Measurements from ENCODE around the gene TBC1D22A. TPM values are rescaled to one million over a fixed set of nuclear protein-coding genes. Genes with fewer than 3 reads are reported as not detected.

Gene TBC1D22A
- total and polyA plus RNA-seq, 2 experiments from 2014 or later, result 9.6 to 13.3 TPM

DNA sequence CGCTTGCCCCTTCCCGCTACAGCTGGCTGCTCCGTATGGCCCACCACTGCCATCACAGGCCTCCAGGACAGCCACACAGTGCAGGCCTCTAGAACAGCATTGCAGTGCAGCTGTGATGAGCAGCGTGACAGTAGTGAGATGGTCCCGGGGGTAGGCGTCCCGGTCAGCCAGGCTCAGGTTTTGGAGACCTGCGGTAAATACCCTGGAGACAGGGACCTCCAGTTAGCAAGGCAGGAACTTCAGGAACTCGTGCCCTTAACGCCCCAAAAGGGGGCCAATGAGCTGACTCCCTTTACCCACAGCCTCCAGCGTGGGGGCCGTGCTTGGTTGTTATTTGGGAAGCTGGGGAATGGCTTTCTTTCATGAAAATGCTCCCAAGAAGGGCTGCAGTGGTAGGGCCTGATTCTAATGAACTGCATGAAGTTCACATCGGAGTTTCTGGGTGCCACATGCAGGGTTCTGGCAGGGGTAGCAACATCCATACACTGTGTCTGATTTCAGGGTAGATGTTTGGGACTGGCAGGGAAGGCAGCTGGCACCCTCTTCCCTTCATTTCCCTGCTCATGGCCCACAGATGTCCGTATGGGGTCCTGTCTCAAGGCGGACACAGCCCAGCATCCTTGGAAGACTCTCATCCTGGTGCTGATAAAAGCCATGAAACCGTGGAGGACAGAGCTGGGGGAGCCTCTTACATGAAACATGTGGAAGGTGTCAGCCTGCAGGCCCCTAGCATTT, 440.5 kb downstream of the TBC1D22A start:
- Mint-ChIP-seq H3K9me3 (peaks cover 87% of the 10 kb centered on the region), H3K27ac (no peak overlapping the region), H3K36me3 (ENCODE audit: low read depth) (peaks cover 38% of the 10 kb centered on the region), H3K4me1 (no peaks in the 10 kb centered on the region), H3K27me3 (ENCODE audit: insufficient read depth, low read depth, poor library complexity) (peaks cover 6% of the 10 kb centered on the region), H3K4me3 (no peak overlapping the region)
- H3K27me3 ChIP-seq (ENCODE audit: insufficient read depth), result no peaks in the 10 kb centered on the region
- H2AFZ ChIP-seq, result no peak overlapping the region
- no peaks in the 10 kb centered on the region for H4K20me1 ChIP-seq (replicated peaks; ENCODE audit: insufficient read depth)
- no peak overlapping the region for H3K27ac ChIP-seq (ENCODE audit: low read depth)
- DNase-seq (ENCODE audit: low spot score) (no peak), ATAC-seq (no peak)
- H3F3A ChIP-seq (replicated peaks; ENCODE audit: low read depth), result no peaks in the 10 kb centered on the region
- H3K36me3 ChIP-seq (ENCODE audit: insufficient read depth), result no peaks in the 10 kb centered on the region
- no peak overlapping the region for H3K4me2 ChIP-seq
- H3K4me1 ChIP-seq (ENCODE audit: insufficient read depth), result no peaks in the 10 kb centered on the region
- H3K79me2 ChIP-seq (replicated peaks; ENCODE audit: insufficient read depth), result no peaks in the 10 kb centered on the region
- H3K9me2 ChIP-seq (ENCODE audit: insufficient read depth), result no peaks in the 10 kb centered on the region
- no peak for TF ChIP-seq ZNF114 (CRISPR knock-in tag; IDR thresholded peaks at IDR 0.05)
- TF ChIP-seq, protein P1, sequence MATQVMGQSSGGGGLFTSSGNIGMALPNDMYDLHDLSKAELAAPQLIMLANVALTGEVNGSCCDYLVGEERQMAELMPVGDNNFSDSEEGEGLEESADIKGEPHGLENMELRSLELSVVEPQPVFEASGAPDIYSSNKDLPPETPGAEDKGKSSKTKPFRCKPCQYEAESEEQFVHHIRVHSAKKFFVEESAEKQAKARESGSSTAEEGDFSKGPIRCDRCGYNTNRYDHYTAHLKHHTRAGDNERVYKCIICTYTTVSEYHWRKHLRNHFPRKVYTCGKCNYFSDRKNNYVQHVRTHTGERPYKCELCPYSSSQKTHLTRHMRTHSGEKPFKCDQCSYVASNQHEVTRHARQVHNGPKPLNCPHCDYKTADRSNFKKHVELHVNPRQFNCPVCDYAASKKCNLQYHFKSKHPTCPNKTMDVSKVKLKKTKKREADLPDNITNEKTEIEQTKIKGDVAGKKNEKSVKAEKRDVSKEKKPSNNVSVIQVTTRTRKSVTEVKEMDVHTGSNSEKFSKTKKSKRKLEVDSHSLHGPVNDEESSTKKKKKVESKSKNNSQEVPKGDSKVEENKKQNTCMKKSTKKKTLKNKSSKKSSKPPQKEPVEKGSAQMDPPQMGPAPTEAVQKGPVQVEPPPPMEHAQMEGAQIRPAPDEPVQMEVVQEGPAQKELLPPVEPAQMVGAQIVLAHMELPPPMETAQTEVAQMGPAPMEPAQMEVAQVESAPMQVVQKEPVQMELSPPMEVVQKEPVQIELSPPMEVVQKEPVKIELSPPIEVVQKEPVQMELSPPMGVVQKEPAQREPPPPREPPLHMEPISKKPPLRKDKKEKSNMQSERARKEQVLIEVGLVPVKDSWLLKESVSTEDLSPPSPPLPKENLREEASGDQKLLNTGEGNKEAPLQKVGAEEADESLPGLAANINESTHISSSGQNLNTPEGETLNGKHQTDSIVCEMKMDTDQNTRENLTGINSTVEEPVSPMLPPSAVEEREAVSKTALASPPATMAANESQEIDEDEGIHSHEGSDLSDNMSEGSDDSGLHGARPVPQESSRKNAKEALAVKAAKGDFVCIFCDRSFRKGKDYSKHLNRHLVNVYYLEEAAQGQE (IDR thresholded peaks at IDR 0.05; ENCODE audit: unreplicated experiment), result no peak
- TF ChIP-seq EZH2phosphoT487 (IDR thresholded peaks at IDR 0.05; ENCODE audit: unreplicated experiment), result no peak
- no peak for TF ChIP-seq STAT1 (IDR thresholded peaks at IDR 0.05; ENCODE audit: unreplicated experiment)
- no peak for TF ChIP-seq EZH2 (IDR thresholded peaks at IDR 0.05; ENCODE audit: low read depth, unreplicated experiment)
- no peak for TF ChIP-seq ZNF331 (CRISPR knock-in tag; IDR thresholded peaks at IDR 0.05; ENCODE audit: low read depth)
- TF ChIP-seq CREB1 (CRISPR knock-in tag; IDR thresholded peaks at IDR 0.05; ENCODE audit: low read depth), result no peak
- TF ChIP-seq, protein P2, sequence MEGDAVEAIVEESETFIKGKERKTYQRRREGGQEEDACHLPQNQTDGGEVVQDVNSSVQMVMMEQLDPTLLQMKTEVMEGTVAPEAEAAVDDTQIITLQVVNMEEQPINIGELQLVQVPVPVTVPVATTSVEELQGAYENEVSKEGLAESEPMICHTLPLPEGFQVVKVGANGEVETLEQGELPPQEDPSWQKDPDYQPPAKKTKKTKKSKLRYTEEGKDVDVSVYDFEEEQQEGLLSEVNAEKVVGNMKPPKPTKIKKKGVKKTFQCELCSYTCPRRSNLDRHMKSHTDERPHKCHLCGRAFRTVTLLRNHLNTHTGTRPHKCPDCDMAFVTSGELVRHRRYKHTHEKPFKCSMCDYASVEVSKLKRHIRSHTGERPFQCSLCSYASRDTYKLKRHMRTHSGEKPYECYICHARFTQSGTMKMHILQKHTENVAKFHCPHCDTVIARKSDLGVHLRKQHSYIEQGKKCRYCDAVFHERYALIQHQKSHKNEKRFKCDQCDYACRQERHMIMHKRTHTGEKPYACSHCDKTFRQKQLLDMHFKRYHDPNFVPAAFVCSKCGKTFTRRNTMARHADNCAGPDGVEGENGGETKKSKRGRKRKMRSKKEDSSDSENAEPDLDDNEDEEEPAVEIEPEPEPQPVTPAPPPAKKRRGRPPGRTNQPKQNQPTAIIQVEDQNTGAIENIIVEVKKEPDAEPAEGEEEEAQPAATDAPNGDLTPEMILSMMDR (conservative IDR thresholded peaks at IDR 0.05; ENCODE audit: low read depth in 2 of 2), result no peak
- no peak for TF ChIP-seq JUNB (IDR thresholded peaks at IDR 0.05; ENCODE audit: unreplicated experiment)
- TF ChIP-seq, protein P3, sequence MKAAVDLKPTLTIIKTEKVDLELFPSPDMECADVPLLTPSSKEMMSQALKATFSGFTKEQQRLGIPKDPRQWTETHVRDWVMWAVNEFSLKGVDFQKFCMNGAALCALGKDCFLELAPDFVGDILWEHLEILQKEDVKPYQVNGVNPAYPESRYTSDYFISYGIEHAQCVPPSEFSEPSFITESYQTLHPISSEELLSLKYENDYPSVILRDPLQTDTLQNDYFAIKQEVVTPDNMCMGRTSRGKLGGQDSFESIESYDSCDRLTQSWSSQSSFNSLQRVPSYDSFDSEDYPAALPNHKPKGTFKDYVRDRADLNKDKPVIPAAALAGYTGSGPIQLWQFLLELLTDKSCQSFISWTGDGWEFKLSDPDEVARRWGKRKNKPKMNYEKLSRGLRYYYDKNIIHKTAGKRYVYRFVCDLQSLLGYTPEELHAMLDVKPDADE (IDR thresholded peaks at IDR 0.05), result no peak
- TF ChIP-seq, protein P4, sequence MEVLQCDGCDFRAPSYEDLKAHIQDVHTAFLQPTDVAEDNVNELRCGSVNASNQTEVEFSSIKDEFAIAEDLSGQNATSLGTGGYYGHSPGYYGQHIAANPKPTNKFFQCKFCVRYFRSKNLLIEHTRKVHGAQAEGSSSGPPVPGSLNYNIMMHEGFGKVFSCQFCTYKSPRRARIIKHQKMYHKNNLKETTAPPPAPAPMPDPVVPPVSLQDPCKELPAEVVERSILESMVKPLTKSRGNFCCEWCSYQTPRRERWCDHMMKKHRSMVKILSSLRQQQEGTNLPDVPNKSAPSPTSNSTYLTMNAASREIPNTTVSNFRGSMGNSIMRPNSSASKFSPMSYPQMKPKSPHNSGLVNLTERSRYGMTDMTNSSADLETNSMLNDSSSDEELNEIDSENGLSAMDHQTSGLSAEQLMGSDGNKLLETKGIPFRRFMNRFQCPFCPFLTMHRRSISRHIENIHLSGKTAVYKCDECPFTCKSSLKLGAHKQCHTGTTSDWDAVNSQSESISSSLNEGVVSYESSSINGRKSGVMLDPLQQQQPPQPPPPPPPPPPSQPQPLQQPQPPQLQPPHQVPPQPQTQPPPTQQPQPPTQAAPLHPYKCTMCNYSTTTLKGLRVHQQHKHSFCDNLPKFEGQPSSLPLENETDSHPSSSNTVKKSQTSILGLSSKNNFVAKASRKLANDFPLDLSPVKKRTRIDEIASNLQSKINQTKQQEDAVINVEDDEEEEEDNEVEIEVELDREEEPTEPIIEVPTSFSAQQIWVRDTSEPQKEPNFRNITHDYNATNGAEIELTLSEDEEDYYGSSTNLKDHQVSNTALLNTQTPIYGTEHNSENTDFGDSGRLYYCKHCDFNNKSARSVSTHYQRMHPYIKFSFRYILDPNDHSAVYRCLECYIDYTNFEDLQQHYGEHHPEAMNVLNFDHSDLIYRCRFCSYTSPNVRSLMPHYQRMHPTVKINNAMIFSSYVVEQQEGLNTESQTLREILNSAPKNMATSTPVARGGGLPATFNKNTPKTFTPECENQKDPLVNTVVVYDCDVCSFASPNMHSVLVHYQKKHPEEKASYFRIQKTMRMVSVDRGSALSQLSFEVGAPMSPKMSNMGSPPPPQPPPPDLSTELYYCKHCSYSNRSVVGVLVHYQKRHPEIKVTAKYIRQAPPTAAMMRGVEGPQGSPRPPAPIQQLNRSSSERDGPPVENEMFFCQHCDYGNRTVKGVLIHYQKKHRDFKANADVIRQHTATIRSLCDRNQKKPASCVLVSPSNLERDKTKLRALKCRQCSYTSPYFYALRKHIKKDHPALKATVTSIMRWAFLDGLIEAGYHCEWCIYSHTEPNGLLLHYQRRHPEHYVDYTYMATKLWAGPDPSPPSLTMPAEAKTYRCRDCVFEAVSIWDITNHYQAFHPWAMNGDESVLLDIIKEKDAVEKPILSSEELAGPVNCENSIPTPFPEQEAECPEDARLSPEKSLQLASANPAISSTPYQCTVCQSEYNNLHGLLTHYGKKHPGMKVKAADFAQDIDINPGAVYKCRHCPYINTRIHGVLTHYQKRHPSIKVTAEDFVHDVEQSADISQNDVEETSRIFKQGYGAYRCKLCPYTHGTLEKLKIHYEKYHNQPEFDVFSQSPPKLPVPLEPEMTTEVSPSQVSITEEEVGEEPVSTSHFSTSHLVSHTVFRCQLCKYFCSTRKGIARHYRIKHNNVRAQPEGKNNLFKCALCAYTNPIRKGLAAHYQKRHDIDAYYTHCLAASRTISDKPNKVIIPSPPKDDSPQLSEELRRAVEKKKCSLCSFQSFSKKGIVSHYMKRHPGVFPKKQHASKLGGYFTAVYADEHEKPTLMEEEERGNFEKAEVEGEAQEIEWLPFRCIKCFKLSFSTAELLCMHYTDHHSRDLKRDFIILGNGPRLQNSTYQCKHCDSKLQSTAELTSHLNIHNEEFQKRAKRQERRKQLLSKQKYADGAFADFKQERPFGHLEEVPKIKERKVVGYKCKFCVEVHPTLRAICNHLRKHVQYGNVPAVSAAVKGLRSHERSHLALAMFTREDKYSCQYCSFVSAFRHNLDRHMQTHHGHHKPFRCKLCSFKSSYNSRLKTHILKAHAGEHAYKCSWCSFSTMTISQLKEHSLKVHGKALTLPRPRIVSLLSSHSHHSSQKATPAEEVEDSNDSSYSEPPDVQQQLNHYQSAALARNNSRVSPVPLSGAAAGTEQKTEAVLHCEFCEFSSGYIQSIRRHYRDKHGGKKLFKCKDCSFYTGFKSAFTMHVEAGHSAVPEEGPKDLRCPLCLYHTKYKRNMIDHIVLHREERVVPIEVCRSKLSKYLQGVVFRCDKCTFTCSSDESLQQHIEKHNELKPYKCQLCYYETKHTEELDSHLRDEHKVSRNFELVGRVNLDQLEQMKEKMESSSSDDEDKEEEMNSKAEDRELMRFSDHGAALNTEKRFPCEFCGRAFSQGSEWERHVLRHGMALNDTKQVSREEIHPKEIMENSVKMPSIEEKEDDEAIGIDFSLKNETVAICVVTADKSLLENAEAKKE (CRISPR knock-in tag; IDR thresholded peaks at IDR 0.05), result no peak
- TF ChIP-seq POLR2AphosphoS5 (IDR thresholded peaks at IDR 0.05; ENCODE audit: low read depth), result no peak
- TF ChIP-seq NANOG (IDR thresholded peaks at IDR 0.05; ENCODE audit: borderline replicate concordance), result no peak
- H3K4me3 ChIP-seq, result no peak overlapping the region
